T-helper 1 cell treated with Interleukin-12 subunit alpha and Interleukin-12 subunit beta and Interleukin-4 antibody, amounts not matched to agents 30 μg/mL and 1 μg/mL, for 36 hours (primary cell): ENCODE data around the gene ALDH5A1.
"Not testable (repeated sequence)": the region's sequence is repeated elsewhere in the genome, so short reads cannot be mapped to it uniquely, and the experiment has no call there.

Source experiments
- H3K27ac Mint-ChIP-seq: one replicate; pipeline ENCODE4 v1.8.0; 2021; ENCODE audit warnings: mild to moderate bottlenecking, mixed read lengths
- H3K27me3 Mint-ChIP-seq: one replicate; pipeline ENCODE4 v1.8.0; 2021; ENCODE audit warnings: low read depth, mixed read lengths
- H3K36me3 Mint-ChIP-seq: one replicate; pipeline ENCODE4 v1.8.0; 2021; ENCODE audit warnings: low read depth, mixed read lengths
- H3K4me1 Mint-ChIP-seq: one replicate; pipeline ENCODE4 v1.8.0; 2021; ENCODE audit warnings: low read depth, mixed read lengths
- H3K4me3 Mint-ChIP-seq: one replicate; pipeline ENCODE4 v1.8.0; 2021; ENCODE audit warnings: mild to moderate bottlenecking, moderate library complexity, mixed read lengths
- H3K9me3 Mint-ChIP-seq: one replicate; pipeline ENCODE4 v1.8.0; 2021; ENCODE audit warnings: mixed read lengths

ALDH5A1 gene

GRCh38 chr6:24501374-24501773, 6.6 kb downstream of the ALDH5A1 start:
- no peak overlapping the region for H3K27ac Mint-ChIP-seq
- H3K36me3 Mint-ChIP-seq, result peaks cover 3% of the 10 kb centered on the region
- peaks cover 10% of the 10 kb centered on the region for H3K9me3 Mint-ChIP-seq
- no peak overlapping the region for H3K4me3 Mint-ChIP-seq
- peaks cover 4% of the 10 kb centered on the region for H3K4me1 Mint-ChIP-seq
- H3K27me3 Mint-ChIP-seq, result no peaks in the 10 kb centered on the region

DNA sequence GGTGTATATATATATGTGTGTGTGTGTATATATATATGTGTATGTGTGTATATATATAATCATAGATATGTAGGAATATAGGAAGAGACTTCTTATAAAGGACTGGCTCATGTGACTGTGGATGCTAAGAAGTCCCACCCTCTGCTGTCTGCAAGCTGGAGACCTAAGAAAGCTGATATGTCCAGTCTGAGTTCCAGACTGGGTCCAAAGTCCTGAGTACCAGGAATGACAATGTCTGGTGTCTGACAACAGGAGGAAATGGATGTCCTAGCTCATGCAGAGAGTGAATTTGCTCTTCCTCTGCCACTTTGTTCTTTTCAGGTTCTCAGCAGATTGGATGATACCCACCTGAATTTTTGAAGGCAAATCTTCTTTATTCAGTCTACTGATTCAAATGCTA, 7.1 kb downstream of the ALDH5A1 start:
- Mint-ChIP-seq H3K4me1 (peaks cover 4% of the 10 kb centered on the region), H3K9me3 (peaks cover 6% of the 10 kb centered on the region), H3K36me3 (peaks cover 4% of the 10 kb centered on the region), H3K27ac (no peak overlapping the region), H3K27me3 (no peaks in the 10 kb centered on the region), H3K4me3 (no peak overlapping the region)

- H3K4me1 Mint-ChIP-seq, result no peaks in the 10 kb centered on the region
- no peaks in the 10 kb centered on the region for H3K27me3 Mint-ChIP-seq
- H3K36me3 Mint-ChIP-seq, result peaks cover 3% of the 10 kb centered on the region
- H3K27ac Mint-ChIP-seq, result no peak overlapping the region
- H3K4me3 Mint-ChIP-seq, result no peak overlapping the region
- peaks cover 4% of the 10 kb centered on the region for H3K9me3 Mint-ChIP-seq
Observed at GRCh38 chr6:24504287-24504648, 9.5 kb downstream of the ALDH5A1 start.

GRCh38 chr6:24504649-24505586, 10.1 kb downstream of the ALDH5A1 start:
- Mint-ChIP-seq H3K36me3 (peaks cover 3% of the 10 kb centered on the region), H3K27me3 (no peaks in the 10 kb centered on the region), H3K4me1 (no peaks in the 10 kb centered on the region), H3K9me3 (peaks cover 4% of the 10 kb centered on the region), H3K27ac (no peak overlapping the region), H3K4me3 (no peak overlapping the region)

- no peak overlapping the region for H3K27ac Mint-ChIP-seq
- H3K4me3 Mint-ChIP-seq, result no peak overlapping the region
- H3K4me1 Mint-ChIP-seq, result no peaks in the 10 kb centered on the region
- peaks cover 4% of the 10 kb centered on the region for H3K9me3 Mint-ChIP-seq
- H3K27me3 Mint-ChIP-seq, result no peaks in the 10 kb centered on the region
- H3K36me3 Mint-ChIP-seq, result peaks cover 3% of the 10 kb centered on the region
Observed at GRCh38 chr6:24506814-24507520, 12.2 kb downstream of the ALDH5A1 start.

GRCh38 chr6:24511976-24512375, 17.2 kb downstream of the ALDH5A1 start:
- not testable (repeated sequence) for H3K4me3 Mint-ChIP-seq, H3K27ac Mint-ChIP-seq, H3K9me3 Mint-ChIP-seq, H3K4me1 Mint-ChIP-seq, H3K36me3 Mint-ChIP-seq, H3K27me3 Mint-ChIP-seq

GRCh38 chr6:24513602-24514001, 18.8 kb downstream of the ALDH5A1 start:
- Mint-ChIP-seq H3K27ac (no peak overlapping the region), H3K9me3 (peaks cover under 1% of the 10 kb centered on the region), H3K36me3 (no peaks in the 10 kb centered on the region)

GRCh38 chr6:24517659-24518543, 23.1 kb downstream of the ALDH5A1 start:
- Mint-ChIP-seq H3K4me1 (peaks cover 15% of the 10 kb centered on the region), H3K4me3 (no peak overlapping the region), H3K9me3 (no peaks in the 10 kb centered on the region), H3K36me3 (no peaks in the 10 kb centered on the region), H3K27me3 (no peaks in the 10 kb centered on the region), H3K27ac (peak overlapping the region; percentile 80)

More at GRCh38 chr6:24513602-24514001, 18.8 kb downstream of the ALDH5A1 start:
- Mint-ChIP-seq H3K27me3 (no peaks in the 10 kb centered on the region), H3K4me1 (peaks cover 12% of the 10 kb centered on the region), H3K4me3 (no peak overlapping the region)

DNA sequence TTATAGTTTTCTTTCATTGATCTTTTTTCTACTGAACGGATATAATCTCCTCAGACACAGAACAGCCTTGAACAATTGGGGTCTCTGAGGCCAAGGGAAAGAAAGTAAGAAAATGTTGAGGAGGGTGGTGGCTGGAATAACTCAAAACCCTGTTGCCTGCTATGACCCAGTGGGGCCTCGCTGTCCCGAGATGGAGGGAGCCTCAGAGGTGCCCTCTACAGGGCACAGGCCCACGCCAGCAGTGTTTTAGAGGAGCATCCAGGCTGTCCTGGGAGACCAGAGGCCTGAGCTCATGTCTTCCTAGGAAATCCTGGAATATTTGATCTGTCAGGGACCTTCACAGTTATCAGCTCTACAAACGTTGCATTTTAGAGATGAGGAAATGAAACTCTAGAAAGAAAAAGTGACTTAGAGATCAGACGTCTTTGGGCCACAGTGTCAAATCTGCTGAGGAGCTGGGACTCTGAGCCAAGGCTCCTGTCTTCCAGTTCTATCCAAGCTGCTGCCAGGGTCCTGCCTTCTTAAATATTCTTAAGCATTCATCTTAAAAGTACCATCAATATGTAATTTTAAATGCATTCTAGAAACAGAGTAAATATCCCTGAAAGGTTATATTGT, 26.3 kb downstream of the ALDH5A1 start:
- Mint-ChIP-seq H3K27me3 (no peaks in the 10 kb centered on the region), H3K27ac (no peak overlapping the region), H3K36me3 (no peaks in the 10 kb centered on the region), H3K4me1 (peaks cover 18% of the 10 kb centered on the region), H3K9me3 (no peaks in the 10 kb centered on the region), H3K4me3 (no peak overlapping the region)

DNA sequence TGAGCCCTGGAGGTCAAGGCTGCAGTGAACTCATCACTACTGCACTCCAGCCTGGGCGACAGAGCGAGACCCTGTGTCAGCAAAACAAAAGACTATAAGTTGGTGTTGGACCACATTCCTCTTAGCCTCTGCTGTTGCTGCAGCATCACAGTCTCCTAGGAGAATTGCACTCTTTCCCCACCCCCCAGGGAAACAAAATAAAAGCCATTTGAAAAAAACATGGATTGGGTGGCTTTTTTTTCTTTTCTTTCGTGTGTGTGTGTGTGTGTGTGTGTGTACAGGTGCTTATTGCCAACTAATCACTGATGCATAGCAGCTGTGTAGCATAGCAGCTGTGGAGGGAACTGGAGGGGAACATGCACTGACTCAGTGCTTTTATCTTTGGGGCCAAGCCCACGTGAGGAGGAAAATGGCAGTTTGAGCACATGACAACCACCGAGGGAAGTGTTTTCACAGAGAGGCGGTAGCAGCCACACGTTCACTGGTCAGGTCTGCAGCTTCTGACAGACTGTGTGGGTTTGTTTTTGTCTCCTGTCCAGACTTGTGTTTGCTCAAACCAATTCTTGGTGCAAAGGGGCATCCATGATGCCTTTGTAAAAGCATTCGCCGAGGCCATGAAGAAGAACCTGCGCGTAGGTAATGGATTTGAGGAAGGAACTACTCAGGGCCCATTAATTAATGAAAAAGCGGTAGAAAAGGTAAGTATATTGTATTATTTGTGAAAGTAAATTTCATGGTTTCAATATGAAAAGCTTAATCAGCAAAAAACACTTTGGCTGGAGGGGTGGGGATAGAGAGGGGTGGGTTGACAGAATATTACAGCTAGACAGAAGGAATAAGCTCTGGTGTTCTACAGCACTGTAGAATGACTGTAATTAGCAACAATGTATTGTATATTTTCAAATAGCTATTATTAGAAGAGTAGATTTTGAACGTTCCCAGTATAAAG, 27.7 kb downstream of the ALDH5A1 start:
- Mint-ChIP-seq H3K36me3 (no peaks in the 10 kb centered on the region), H3K9me3 (no peaks in the 10 kb centered on the region), H3K4me3 (no peak overlapping the region), H3K27me3 (no peaks in the 10 kb centered on the region), H3K4me1 (peaks cover 14% of the 10 kb centered on the region), H3K27ac (no peak overlapping the region)

GRCh38 chr6:24524329-24524728, 29.6 kb downstream of the ALDH5A1 start:
- Mint-ChIP-seq H3K27me3 (no peaks in the 10 kb centered on the region), H3K4me3 (no peak overlapping the region), H3K4me1 (peaks cover 6% of the 10 kb centered on the region), H3K27ac (no peak overlapping the region), H3K36me3 (no peaks in the 10 kb centered on the region), H3K9me3 (no peaks in the 10 kb centered on the region)

GRCh38 chr6:24524805-24525204, 30.0 kb downstream of the ALDH5A1 start:
- no peaks in the 10 kb centered on the region for H3K9me3 Mint-ChIP-seq
- H3K4me3 Mint-ChIP-seq, result no peak overlapping the region
- H3K27me3 Mint-ChIP-seq, result no peaks in the 10 kb centered on the region
- no peaks in the 10 kb centered on the region for H3K36me3 Mint-ChIP-seq
- peaks cover 6% of the 10 kb centered on the region for H3K4me1 Mint-ChIP-seq
- H3K27ac Mint-ChIP-seq, result no peak overlapping the region

GRCh38 chr6:24529985-24530384, 35.2 kb downstream of the ALDH5A1 start:
- Mint-ChIP-seq H3K27ac (no peak overlapping the region), H3K9me3 (no peaks in the 10 kb centered on the region)

More at GRCh38 chr6:24529985-24530384, 35.2 kb downstream of the ALDH5A1 start:
- H3K36me3 Mint-ChIP-seq, result no peaks in the 10 kb centered on the region
- H3K27me3 Mint-ChIP-seq, result no peaks in the 10 kb centered on the region
- H3K4me1 Mint-ChIP-seq, result peaks cover under 1% of the 10 kb centered on the region
- no peak overlapping the region for H3K4me3 Mint-ChIP-seq
